Right ventricle myocardium superior (tissue), 1 donor: ENCODE data around the gene SLC25A44. TPM values are rescaled to one million over a fixed set of nuclear protein-coding genes. Genes with fewer than 3 reads are reported as not detected.
"Not testable (repeated sequence)": the region's sequence is repeated elsewhere in the genome, so short reads cannot be mapped to it uniquely, and the experiment has no call there.

Source experiments
- ATAC-seq: fragments of 200-7000 bp; cut with Tn5 transposase; one replicate; pipeline ENCODE4 v1.9.1; 2020; ENCODE audit warnings: mild to moderate bottlenecking; ENCODE audit not compliant: poor library complexity
- DNase-seq: peaks from one replicate; pipeline ENCODE4 v3.0.0-alpha.2; 2020
- intact Hi-C: fragments of 100-400 bp; cut with DNase I; formaldehyde crosslinking; loops from one replicate; pipeline ENCODE4 v1.11.2; 2022
- total RNA-seq: library from RNA; stranded (reverse); fragmentation: NEBNext Ultra II Directional; extraction: Animal tissue kit (Norgen Biotek cat#: 25700); gene quantifications from one replicate; pipeline ENCODE4 v1.2.1, GENCODE V29; 2021
- donor health status: DM: no; HTN: yes; CAD: no; lungs with severe emphysema.

The SLC25A44 gene
- total RNA-seq, 1 donor from 2014 or later = 15.8 TPM

DNA sequence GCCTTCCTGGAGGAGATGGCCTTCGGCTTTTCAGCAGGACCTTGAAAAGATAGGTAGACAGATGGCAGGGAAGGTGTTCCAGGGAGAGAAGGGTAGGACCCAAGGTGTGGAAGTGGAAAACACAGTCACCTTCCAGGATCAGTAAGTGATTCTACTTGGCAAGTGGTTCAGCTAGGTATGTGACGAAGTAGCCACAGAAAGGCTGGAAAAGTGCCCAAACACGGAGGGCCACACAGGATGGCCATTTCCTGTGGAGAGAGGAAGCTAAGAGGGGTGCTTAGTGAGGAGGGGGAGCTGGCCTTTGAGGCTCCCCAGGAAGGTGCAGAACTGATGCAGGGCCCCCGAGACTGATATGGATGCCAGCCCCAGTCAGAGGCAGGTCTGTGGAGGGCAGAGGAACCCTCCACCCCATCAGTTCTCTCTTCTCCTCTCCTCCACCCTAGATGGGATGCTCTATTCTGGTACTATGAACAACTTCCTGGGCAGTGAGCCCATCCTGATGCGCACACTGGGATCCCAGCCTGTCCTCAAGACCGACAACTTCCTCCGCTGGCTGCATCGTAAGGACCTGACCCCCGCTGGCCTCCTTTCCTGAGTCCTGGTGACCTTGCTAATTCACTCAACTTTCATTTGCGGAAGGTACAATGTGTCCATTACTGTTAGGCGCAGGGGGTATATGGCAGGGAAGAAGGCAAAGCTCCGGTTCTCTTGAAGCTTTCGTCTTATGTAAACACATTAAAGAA is 33.7 kb upstream of the SLC25A44 start:
- intact Hi-C loops = no loop called here

DNA sequence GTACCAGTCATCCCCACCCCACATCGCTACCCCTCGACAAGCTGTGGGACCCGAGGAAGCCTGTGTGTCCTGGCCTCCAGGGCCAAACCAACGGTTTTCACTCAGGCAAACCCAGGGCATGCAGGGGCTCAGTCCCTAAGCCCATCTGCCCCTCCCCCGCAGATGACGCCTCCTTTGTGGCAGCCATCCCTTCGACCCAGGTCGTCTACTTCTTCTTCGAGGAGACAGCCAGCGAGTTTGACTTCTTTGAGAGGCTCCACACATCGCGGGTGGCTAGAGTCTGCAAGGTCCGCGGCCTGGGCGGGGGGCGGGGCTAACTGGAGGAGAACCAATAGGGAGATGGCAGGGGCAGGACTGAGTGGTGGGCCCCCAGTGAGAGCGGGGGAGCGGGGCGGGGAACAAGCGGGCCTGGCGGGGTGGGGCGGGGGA is 33.1 kb upstream of the SLC25A44 start:
- intact Hi-C loops = no loop called here
- ATAC-seq (peak; percentile 87), DNase-seq (peak; percentile 90)

More for the DNA sequence above, 33.7 kb upstream of the SLC25A44 start:
- ATAC-seq (peak; percentile 36), DNase-seq (peak; percentile 53)

DNA sequence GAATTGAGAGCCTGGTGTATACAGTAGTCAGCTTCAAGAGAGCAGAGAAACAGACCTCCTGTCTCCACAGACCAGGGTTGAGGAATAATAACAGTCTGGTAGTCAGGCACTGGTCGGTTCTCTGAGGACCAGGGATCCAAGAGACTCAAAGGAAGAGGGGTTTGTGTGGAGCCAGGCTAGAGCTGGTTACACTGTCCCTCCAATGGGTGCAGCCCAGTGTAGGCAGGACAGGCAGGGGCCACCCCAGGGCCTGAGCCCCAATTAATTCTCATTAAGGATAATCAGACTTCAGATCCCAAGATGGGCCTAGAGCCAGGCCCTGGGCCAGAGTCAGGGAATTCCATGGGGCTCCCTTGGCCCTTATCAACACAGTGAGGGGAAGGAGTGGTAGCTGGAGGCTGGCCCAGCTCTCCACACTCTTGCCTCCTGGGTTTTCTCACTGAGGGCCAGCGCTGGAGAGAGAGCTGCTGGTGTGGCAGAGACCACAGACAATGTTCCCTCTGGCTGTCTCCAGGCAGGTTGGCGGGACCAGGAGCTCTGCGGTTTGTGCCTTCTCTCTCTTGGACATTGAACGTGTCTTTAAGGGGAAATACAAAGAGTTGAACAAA is 31.4 kb upstream of the SLC25A44 start:
- DNase-seq (peak; percentile 67), ATAC-seq (peak; percentile 69)
- intact Hi-C loops = no loop called here

DNA sequence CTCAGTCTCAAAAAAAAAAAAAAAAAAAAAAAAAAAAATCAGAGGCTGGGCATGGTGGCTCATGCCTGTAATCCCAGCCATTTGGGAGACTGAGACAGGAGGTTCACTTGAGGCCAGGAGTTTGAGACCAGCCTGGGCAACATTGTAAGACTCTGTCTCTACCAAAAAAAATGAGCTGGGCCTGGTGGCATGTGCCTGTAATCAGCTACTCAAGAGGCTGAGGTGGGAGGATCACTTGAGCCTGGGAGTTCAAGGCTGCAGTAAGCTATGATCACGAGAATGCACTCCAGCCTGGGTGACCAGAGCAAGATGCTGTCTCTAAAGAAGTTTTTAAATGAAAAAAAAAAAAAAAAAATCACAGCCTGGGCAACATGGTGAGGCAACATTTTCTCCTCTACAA is 30.2 kb upstream of the SLC25A44 start:
- intact Hi-C loops = no loop called here
- no peak for DNase-seq
- no peak for ATAC-seq

DNA sequence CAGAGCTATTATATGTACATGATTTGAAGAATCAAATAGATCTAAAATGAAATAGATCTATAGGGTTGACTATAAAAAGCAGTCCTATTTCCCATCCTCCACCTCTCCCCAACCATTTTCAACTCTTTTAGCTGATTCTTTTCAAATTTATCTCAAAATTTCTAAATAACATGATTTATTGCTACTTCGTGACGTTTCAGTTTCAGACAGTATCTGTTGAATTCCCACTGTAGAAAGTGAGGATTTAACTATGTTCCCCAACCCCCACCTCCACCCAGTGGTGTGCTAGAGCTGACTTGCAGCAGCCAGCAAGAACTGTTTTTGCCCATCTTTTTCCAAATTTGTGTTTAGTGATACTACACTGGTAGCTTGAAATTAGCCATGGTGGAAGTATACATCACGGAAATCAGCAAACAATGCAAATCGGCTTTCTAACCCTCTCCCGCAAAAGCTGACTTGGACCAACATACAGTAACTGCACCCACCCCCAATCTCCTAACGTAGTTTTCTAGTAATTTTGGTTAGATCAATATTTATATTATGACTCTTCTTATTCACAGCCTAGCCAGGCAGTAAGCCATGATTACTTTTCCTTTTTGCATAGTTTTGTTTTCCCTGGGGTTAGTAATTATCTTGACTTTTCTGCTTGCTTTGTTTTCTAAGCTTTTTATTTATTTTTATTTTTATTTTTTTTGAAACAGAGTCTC is 29.6 kb upstream of the SLC25A44 start:
- DNase-seq (no peak), ATAC-seq (no peak)
- intact Hi-C loops = no loop called here

DNA sequence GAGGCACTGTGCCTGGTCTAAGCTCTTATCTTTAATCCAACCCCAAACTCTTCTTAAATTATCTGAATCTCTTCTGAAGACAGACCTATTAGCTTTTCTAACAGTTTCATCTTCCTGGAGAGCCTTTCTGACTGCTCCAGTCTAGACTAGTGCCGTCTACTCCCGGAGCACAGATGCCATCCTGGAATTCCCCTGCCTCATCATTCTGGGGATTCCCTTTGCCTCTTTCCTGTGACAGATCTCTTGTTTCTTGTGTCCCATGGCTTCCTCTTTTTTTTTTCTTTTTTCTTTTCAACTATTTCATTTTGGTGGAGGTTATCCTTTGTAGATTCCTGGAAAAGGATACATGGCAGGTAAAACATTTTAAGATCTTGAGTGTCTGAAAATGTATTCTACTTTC is 28.8 kb upstream of the SLC25A44 start:
- intact Hi-C loops = no loop called here
- no peak for ATAC-seq

DNA sequence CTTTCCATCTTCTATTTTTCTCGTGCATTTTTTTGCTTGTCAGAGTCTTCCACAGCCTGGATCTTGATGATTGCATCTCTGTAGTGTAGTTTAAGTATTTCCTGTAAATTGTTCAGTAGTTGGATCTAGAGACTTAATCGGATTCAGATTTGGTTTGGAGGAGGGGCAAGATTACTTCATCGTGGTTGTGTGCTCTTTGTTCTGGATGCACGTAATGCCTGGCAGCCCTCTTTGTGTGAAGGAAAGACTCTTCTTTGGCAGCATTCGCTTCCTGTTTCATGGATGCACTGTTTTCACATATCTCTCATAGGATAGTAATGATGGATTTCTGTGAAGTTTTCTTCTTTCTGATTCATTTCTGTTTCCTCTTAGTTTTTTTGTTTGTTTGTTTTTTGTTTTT is 26.4 kb upstream of the SLC25A44 start:
- intact Hi-C loops = no loop called here
- no peak for ATAC-seq

More for the DNA sequence above, 28.8 kb upstream of the SLC25A44 start:
- no peak for DNase-seq

DNA sequence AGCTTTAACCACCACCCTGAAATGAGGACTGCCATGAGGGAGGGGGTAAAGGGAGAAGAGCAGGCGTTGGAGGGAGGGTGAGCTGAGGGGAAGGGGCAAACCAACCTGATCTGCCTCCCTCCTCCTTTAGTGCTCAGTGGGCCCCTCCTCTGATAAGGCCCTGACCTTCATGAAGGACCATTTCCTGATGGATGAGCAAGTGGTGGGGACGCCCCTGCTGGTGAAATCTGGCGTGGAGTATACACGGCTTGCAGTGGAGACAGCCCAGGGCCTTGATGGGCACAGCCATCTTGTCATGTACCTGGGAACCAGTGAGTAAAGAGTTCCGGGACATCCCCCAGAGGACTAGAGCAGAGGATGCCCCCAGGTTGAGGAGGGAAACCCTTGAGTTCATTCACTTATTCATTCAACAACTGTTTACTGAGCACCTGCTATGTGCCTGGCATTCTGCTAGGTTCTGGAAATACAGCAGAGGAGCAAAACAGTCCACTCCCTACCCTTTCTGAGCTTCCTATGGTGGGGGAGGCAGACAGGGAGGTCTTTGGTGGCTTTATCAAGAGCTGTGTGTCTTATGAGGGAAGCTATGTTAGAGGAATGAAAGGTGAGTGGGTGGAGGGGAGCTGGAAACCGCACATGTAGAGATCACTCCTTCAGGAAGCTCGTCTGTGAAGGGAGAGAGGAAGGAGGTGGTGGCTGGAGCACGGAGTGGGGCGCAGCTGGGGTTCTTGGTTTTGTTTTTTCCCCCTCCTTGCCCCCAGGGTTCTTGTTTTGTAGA is 21.0 kb upstream of the SLC25A44 start:
- ATAC-seq (no peak), DNase-seq (no peak)
- intact Hi-C loops = no loop called here

More for the DNA sequence above, 26.4 kb upstream of the SLC25A44 start:
- DNase-seq = no peak

DNA sequence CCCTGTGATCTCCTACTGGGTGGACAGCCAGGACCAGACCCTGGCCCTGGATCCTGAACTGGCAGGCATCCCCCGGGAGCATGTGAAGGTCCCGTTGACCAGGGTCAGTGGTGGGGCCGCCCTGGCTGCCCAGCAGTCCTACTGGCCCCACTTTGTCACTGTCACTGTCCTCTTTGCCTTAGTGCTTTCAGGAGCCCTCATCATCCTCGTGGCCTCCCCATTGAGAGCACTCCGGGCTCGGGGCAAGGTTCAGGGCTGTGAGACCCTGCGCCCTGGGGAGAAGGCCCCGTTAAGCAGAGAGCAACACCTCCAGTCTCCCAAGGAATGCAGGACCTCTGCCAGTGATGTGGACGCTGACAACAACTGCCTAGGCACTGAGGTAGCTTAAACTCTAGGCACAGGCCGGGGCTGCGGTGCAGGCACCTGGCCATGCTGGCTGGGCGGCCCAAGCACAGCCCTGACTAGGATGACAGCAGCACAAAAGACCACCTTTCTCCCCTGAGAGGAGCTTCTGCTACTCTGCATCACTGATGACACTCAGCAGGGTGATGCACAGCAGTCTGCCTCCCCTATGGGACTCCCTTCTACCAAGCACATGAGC is 17.2 kb upstream of the SLC25A44 start:
- ATAC-seq = no peak
- no peak for DNase-seq
- intact Hi-C loops = no loop called here

DNA sequence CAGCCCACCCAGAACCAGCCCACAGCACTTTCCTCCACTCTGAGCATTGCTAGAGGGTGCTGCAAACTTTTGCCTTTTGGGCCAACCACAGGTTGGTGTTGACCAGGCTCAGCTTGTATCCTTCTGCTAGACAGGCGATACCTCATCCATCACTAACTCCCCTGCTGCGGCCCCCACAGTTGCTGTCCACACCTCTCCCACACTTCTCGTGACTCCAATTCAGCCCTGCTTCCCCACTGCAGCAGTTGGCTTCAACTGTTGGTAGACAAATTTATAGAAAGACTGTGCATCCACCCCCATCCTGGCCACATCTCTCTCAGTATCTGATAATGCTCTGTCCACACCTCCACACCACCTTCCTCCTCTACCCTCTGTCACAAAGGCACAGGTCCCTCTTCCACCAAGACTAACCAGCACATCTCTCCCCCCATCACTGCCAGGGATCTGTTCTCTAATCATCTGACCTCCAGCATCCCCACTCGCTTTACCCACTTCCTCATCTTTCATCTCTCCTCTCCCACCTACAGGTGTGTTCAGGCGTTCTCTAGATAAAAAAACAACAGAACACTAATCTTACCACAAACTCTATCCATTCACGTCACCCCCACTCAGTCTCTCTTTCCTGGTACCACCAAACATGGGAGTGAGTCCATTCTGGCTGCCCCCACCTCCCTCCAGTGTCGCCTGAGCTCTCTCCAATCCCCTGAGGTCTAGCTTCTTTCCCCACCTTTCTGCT is 15.8 kb upstream of the SLC25A44 start:
- DNase-seq (no peak), ATAC-seq (no peak)
- intact Hi-C loops = no loop called here

DNA sequence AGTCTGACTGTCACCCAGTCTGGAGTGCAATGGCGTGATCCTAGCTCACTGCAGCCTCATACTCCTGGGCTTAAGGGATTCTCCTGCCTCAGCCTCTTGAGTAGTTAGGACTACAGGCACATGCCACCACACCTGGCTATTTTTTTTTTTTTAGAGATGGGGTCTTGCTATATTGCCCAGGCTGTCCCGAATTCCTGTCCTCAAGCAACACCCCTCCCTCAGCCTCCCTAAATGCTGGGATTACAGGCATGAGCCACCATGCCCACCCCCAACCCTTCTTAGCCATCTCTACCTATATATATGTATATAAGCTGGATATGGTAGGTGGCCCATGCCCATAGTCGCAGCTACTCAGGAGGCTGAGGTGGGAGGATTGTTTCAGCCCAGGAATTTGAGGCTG is 13.4 kb upstream of the SLC25A44 start:
- intact Hi-C loops = no loop called here
- ATAC-seq (no peak), DNase-seq (no peak)

DNA sequence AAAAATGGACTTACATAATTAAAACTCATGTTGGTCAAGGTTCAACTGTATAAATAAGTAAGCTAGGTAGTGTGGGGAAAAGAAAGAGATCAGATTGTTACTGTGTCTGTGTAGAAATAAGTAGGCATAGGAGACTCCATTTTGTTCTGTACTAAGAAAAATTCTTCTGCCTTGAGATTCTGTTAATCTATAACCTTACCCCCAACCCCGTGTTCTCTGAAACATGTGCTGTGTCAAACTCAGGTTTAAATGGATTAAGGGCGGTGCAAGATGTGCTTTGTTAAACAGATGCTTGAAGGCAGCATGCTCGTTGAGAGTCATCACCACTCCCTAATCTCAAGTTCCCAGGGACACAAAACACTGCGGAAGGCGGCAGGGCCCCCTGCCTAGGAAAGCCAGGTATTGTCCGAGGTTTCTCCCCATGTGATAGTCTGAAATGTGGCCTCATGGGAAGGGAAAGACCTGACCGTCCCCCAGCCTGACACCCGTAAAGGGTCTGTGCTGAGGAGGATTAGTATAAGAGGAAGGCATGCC is 12.4 kb upstream of the SLC25A44 start:
- ATAC-seq, intact Hi-C loops, DNase-seq: not testable (repeated sequence)

DNA sequence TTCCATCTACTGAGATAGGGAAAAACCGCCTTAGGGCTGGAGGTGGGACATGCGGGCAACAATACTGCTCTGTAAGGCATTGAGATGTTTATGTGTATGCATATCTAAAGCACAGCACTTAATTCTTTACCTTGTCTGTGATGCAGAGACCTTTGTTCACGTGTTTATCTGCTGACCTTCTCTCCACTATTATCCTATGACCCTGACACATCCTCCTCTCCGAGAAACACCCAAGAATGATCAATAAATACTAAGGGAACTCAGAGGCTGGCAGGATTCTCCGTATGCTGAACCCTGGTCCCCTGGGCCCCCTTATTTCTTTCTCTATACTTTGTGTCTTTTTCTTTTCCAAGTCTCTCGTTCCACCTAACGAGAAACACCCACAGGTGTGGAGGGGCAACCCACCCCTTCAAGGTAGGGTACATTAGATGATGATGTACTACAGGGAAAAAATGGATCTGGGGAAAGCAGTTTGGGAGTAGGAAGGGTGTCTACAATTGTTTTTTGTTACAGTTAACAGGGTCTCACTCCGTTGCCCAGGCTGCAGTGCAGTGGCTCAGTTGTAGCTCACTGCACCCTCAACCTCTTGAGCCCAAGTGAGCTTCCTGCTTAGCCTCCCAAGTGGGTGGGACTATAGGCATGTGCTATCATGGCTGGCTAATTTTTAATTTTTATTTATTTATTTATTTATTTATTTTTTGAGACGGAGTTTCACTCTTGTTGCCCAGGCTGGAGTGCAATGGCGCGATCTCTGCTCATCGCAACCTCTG is 11.7 kb upstream of the SLC25A44 start:
- ATAC-seq, DNase-seq, intact Hi-C loops: not testable (repeated sequence)

DNA sequence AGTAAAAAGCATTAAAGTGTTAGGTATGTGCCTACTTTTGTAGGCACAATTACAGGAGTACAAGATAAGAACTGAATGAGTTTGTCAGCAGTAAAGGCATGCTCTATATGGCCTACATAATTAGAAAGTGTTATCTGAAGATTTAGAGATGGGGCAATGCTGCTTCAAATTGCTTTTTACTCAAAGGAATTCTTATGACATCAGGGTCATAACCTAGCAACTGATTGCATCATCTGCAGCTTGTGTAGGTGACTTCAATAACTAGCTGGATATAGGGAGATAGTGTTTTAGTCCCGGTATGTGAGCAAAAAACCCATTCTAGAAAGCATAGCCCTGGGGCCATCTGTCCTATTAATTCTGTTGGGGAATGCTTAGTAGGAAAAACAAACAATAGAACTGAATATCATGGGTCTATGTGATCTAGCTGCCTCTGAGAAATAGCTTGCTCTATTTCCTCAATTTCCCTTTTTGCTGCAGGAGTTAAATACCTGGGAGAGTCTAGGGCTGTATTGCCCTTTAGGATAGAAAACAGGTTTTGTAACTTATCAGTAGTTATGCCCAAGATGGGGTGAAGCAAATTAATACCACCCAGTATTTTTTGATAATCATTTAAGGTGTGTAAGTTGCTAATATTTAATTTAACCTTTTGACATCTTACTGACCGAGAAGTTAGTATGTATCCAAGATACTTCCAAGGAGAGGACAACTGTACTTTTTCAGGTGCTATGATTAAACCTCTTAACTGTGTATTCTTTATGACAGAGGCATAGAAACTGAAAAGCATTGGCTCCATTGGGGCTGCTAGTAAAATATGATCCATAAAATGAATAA is 7.3 kb upstream of the SLC25A44 start:
- DNase-seq, intact Hi-C loops, ATAC-seq: not testable (repeated sequence)

DNA sequence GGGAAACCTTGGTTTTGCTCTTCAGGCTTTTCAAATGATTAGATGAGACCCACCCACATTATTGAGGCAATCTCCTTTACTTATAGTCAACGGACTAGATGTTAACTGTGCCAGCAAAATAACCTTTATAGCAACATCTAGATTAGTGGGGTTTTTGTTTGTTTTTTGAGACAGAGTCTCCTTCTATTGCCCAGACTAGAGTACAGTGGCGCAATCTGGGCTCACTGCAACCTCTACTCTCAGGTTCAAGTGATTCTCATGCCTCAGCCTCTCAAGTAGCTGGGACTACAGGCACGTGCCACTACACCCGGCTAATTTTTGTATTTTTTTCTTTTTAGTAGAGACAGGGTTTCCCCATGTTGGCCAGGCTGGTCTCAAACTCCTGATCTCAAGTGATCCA is 3.6 kb upstream of the SLC25A44 start:
- not testable (repeated sequence) for DNase-seq, ATAC-seq
- intact Hi-C loops = loop anchor here (10.0 kb wide), 1 partner anchor 45 kb away; no protein-coding TSS in a partner anchor
